Measurements from ENCODE around the gene BMP7. TPM values are rescaled to one million over a fixed set of nuclear protein-coding genes. Genes with fewer than 3 reads are reported as not detected.

The BMP7 gene
- total RNA-seq, 1 donor from 2014 or later = 3.7 TPM

DNA sequence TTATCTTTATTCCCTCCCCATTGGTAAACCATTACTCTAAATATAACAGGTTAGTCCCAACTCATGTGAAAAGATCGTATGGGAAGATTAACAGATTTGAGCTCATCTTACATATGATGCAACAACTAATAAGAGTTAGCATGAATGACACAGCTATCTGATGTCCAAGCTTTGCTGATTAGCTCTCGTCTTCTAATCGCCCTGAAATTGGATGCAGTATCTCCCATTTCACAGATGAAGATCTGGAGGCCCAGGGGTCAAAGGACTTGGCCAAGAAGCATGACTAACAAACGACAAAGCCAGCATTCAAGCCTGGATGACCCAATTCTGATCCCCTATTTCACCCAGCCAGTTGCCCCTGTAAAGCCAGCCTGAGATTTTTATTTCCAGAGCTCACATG, 8.4 kb upstream of the BMP7 start:
- no peak for DNase-seq (ENCODE audit: low read depth)
- H3K4me3 ChIP-seq (ENCODE audit: low read depth, low read length) = no peak overlapping the region
- TF ChIP-seq, protein P1, sequence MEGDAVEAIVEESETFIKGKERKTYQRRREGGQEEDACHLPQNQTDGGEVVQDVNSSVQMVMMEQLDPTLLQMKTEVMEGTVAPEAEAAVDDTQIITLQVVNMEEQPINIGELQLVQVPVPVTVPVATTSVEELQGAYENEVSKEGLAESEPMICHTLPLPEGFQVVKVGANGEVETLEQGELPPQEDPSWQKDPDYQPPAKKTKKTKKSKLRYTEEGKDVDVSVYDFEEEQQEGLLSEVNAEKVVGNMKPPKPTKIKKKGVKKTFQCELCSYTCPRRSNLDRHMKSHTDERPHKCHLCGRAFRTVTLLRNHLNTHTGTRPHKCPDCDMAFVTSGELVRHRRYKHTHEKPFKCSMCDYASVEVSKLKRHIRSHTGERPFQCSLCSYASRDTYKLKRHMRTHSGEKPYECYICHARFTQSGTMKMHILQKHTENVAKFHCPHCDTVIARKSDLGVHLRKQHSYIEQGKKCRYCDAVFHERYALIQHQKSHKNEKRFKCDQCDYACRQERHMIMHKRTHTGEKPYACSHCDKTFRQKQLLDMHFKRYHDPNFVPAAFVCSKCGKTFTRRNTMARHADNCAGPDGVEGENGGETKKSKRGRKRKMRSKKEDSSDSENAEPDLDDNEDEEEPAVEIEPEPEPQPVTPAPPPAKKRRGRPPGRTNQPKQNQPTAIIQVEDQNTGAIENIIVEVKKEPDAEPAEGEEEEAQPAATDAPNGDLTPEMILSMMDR (conservative IDR thresholded peaks at IDR 0.05; ENCODE audit: low read depth, low read length) = no peak

DNA sequence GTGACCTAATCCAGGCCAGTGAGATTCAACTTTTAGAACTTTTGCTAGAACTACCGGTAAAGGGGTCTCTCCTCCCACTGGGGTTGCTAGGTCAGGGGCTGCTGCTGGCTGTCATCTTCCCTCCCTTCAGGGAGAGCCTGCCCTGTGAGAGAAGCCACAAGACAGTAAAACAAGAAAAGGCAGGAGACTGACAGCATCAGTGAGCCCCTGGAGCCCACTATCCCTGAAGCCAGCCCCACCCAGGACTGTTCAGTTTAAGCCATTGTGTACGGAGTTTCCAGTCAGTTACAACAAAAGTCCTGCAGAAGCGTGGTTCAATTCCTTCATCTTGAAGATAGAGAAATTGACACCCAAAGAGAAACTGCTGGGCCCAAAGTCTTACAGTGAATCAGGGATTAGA, 7.9 kb upstream of the BMP7 start:
- H3K4me3 ChIP-seq (ENCODE audit: low read depth, low read length) = no peak overlapping the region
- TF ChIP-seq, protein P1 (conservative IDR thresholded peaks at IDR 0.05; ENCODE audit: low read depth, low read length) = no peak
- no peak for DNase-seq (ENCODE audit: low read depth)

DNA sequence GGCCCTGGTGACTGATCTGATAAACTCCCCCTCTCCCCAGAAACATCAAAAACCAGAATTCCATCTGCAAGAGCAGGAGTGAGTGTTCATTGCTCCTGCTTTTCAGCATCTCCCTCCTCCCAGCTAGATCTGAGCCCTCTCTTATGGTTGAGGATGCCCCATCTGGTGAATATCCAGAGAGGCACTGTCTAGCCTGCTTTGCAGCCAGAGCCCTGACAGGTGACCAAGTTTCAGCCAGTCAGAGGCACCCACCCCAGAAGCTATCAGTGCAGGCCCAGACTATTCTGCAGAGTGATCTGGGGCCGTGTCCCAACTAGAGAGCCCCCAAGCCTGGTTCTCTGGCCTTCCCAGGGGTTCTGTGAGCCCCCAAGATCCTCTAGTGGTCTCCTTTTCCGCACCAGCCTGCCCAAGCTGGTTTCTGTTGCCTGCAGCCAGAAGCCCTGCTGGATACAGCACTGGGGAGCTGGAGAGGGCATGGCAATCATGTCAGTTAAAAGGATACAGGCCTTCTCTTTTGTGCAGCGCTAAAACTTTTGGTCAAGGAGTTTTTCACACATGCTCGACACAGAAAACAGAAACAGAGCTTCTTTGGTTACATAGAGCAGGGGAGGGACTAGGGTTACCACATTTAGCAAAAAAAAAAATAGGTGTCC, 6.6 kb upstream of the BMP7 start:
- H3K4me3 ChIP-seq (ENCODE audit: low read depth, low read length) = no peak overlapping the region
- TF ChIP-seq, protein P1 (conservative IDR thresholded peaks at IDR 0.05; ENCODE audit: low read depth, low read length) = no peak
- DNase-seq (ENCODE audit: low read depth) = no peak

DNA sequence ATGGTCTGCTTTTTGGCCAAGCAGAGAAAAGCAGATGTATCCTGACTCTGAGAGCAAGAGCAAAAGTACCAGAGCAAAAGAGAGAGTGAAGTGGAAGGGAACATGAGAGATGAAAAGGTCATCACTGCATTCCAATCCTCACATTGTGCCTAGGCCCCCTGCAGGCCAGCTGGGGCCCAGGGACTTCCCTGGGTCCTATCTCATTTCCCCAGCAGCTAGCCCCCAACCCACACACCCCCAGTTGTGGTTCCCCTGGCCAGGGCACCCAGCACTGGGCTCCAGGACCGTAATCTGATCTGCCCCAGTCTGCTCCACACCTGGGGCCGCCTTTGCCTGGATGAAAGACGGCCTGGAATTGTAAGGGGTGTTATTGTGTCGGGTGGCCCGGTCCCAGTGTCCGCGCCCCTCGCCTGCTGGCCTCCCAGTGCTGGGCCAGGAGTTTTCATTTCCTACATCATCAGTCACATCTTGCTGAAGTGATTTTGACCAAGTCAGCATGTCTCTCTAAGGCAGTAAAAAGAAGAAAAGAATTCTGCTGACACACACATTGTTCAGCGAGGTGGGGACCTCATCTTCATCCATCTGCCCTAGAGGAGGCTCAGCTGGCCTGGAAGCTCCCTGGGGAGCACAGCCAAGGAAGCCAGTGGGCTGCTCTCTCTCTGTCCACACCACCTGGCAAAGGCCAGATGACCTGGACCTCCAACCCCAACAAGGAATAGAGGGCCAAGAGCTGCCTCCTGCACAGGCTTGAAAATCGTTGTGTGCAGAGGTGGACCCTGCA, 4.0 kb upstream of the BMP7 start:
- TF ChIP-seq, protein P1 (conservative IDR thresholded peaks at IDR 0.05; ENCODE audit: low read depth, low read length) = no peak

DNA sequence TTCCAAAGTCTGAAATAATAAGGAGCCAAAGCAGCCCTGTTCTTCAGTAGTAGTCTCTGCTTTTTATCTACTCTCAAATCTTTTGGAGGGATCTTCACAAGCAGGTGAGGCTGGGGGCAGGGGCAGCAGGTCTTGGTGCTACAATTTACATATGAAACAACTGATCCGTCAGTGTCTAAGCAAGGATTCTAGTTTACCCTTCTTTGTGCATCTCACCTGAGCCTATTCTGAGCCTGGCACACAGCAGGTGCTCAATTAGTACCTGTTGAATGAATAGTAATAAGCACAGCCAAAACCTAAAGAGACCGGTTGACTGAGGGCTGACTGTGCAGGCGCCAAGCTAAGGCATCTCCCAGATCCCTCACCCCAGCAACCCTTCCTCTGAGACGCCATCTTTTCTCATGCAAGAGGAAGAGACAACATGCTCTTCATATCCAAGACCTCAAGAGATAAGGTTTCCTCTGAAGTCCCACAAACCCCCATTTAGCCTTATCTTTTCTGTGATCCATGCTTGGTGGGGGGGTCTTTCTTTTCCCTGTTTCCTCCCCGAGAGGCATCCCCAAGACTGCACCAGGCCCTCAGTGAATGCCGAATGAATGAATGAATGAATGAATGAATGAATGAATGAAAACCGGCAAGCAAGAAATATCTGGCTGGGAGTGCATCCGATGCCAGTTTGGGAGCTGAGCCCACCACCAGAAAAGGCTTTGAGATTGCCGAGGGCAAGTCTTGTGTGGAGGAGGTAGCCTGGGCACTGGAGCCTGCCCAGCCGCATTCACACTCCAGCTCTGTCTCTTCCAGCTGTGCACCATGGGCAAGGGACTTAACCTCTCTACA, 2.9 kb upstream of the BMP7 start:
- DNase-seq (ENCODE audit: low read depth) = no peak
- H3K4me3 ChIP-seq (ENCODE audit: low read depth, low read length) = no peak overlapping the region
- TF ChIP-seq, protein P1 (conservative IDR thresholded peaks at IDR 0.05; ENCODE audit: low read depth, low read length) = no peak

More for the DNA sequence above, 4.0 kb upstream of the BMP7 start:
- no peak overlapping the region for H3K4me3 ChIP-seq (ENCODE audit: low read depth, low read length)
- DNase-seq (ENCODE audit: low read depth) = no peak

DNA sequence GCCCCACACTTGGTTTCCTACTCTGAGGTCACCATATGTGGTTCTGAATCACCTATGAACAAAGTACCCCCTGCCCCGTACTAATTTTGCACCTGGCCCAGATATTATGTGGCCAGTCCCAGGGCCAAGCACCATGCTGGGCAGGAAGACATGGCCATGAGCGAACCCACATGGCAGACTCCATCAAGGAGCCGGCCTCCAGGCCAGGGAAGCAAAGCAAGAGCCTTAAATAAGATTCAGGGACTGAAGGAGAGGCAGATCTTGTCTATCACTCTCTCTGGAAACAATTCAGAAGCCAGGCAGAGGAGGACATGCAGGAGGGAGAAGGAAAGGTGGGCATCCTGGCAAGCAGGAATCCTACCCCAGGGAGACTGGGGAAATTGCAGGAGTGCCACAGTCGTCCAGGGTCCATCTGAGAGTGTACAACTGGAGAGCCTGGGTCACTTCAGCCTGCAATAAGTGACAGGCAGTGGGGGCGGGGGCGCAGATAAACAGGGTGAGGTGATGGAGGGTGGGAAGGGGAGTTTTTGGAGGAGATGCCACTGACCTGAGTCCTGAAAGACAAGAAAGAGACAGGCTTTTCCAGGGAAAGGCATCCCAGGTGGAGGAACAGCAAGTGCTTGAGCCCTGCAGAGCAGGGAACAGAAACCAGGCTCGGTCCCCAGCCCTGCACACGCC, 2.1 kb upstream of the BMP7 start:
- no peak for DNase-seq (ENCODE audit: low read depth)
- TF ChIP-seq, protein P1 (conservative IDR thresholded peaks at IDR 0.05; ENCODE audit: low read depth, low read length) = no peak

More for the DNA sequence above, 2.1 kb upstream of the BMP7 start:
- no peak overlapping the region for H3K4me3 ChIP-seq (ENCODE audit: low read depth, low read length)
